ENCODE data around the gene NMNAT3.

DNA sequence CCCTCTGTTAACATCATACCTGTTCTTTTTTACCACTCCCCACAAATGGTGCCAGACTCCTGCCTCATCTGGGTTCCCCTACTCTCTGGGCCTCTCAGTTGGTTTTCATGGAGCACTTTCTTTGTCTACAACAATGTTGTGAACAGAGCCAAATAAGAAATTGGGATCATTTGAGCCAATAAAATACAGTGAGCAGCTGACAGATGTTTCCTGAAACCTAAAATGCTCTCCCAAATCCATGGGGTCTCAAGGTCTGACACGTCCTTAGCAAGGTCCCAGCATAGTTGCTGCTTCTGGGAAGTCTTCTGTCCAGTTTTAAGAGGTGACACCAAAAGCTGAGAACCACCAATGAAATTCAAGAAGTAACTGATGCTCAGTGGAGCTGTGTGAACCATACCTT is 1.7 kb downstream of the NMNAT3 start:
- TF ChIP-seq, protein P1, sequence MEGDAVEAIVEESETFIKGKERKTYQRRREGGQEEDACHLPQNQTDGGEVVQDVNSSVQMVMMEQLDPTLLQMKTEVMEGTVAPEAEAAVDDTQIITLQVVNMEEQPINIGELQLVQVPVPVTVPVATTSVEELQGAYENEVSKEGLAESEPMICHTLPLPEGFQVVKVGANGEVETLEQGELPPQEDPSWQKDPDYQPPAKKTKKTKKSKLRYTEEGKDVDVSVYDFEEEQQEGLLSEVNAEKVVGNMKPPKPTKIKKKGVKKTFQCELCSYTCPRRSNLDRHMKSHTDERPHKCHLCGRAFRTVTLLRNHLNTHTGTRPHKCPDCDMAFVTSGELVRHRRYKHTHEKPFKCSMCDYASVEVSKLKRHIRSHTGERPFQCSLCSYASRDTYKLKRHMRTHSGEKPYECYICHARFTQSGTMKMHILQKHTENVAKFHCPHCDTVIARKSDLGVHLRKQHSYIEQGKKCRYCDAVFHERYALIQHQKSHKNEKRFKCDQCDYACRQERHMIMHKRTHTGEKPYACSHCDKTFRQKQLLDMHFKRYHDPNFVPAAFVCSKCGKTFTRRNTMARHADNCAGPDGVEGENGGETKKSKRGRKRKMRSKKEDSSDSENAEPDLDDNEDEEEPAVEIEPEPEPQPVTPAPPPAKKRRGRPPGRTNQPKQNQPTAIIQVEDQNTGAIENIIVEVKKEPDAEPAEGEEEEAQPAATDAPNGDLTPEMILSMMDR (IDR thresholded peaks at IDR 0.05), result no peak
- no peak for TF ChIP-seq POLR2A (IDR thresholded peaks at IDR 0.05)

All from right lobe of liver (tissue), 4 donors.